Measurements from ENCODE around the gene FAM131B.
A peak's percentile ranks its signal among the peaks of the same experiment; 100 is the strongest.

FAM131B gene

DNA sequence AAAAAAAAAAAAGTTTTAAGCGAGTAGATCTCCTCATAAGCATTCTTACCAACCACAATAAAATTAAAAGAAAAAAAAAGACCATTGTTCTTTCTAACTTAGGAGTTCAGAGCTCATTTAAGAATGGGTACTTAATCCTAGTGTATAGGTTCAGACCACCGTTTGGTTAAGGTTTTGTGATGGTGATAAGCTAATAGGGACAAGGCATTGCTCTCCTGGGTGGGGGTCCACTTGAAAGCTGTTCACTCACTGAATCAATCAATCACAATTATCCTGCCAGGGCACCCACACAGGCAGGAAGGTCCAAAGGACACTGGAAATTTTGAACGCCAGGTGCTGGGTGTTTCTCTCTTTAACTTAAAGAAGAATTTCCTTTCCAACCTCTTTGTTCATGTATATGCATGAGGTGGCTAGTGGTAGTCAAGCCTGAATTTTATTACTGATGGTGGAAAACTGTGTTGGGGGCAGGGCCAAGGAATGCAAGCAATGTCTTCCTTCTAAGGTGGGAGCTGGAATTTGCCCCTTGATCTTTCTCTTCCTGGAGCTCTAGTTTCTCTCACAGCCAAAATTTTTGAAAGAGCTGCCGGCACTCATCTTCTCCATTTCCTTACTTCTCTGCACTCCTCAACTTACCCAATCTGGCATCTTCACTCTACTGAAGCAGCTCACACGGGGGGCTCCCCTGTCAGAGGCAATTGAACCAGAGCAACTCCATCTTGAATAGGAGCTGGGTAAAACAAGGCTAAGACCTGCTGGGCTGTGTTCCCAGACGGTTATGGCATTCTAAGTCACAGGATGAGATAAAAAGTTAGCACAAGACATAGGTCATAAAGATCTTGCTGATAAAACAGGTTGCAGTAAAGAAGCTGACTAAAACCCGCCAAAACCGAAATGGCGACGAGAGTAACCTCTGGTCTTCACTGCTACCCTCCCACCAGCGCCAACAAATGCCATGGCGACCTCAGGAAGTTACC is 7.5 kb upstream of the FAM131B start:
- ChIA-PET CTCF (interaction anchor here (0.6 to 3.3 kb wide), 2 partner anchors 10 to 38 kb away, joined by 3 to 14 read pairs; no protein-coding TSS in a partner anchor), POLR2A (interaction anchor here (1.2 to 1.4 kb wide), 2 partner anchors 10 to 107 kb away, joined by 4 to 6 read pairs; partner anchors contain the start of gene GSTK1)
- no peak for TF ChIP-seq FOXM1 (IDR thresholded peaks at IDR 0.05; ENCODE audit: borderline replicate concordance)
- TF ChIP-seq BHLHE40 (IDR thresholded peaks at IDR 0.05; ENCODE audit: borderline replicate concordance) = no peak
- no peak for TF ChIP-seq PKNOX1 (IDR thresholded peaks at IDR 0.05)
- no peak for TF ChIP-seq TARDBP (IDR thresholded peaks at IDR 0.05)
- no peak for TF ChIP-seq FOXK2 (IDR thresholded peaks at IDR 0.05)
- no peak for TF ChIP-seq NFRKB (IDR thresholded peaks at IDR 0.05)
- no peak for TF ChIP-seq SP1 (IDR thresholded peaks at IDR 0.05)
- TF ChIP-seq FOXA1 (IDR thresholded peaks at IDR 0.05) = no peak
- TF ChIP-seq CTBP1 (IDR thresholded peaks at IDR 0.05; ENCODE audit: borderline replicate concordance) = no peak
- no peak for TF ChIP-seq ARNT (IDR thresholded peaks at IDR 0.05)
- TF ChIP-seq ZNF384 (IDR thresholded peaks at IDR 0.05) = no peak
- no peak for TF ChIP-seq HDGF (IDR thresholded peaks at IDR 0.05; ENCODE audit: borderline replicate concordance)
- no peak for TF ChIP-seq LEF1 (IDR thresholded peaks at IDR 0.05; ENCODE audit: borderline replicate concordance)
- no peak for TF ChIP-seq L3MBTL2 (conservative IDR thresholded peaks at IDR 0.05)
- no peak for TF ChIP-seq ELF4 (IDR thresholded peaks at IDR 0.05)
- TF ChIP-seq SUZ12 (IDR thresholded peaks at IDR 0.05) = no peak
- DNase-seq (ENCODE audit: extremely low spot score) = no peak

GRCh38 chr7:143368387-143368786 is 5.9 kb upstream of the FAM131B start:
- TF ChIP-seq CTBP1 (IDR thresholded peaks at IDR 0.05; ENCODE audit: borderline replicate concordance) = no peak
- no peak for TF ChIP-seq L3MBTL2 (conservative IDR thresholded peaks at IDR 0.05)
- no peak for TF ChIP-seq ARNT (IDR thresholded peaks at IDR 0.05)
- TF ChIP-seq LEF1 (IDR thresholded peaks at IDR 0.05; ENCODE audit: borderline replicate concordance) = no peak
- no peak for TF ChIP-seq BHLHE40 (IDR thresholded peaks at IDR 0.05; ENCODE audit: borderline replicate concordance)
- no peak for TF ChIP-seq PKNOX1 (IDR thresholded peaks at IDR 0.05)
- TF ChIP-seq ELF4 (IDR thresholded peaks at IDR 0.05) = no peak
- TF ChIP-seq SUZ12 (IDR thresholded peaks at IDR 0.05) = no peak
- TF ChIP-seq TARDBP (IDR thresholded peaks at IDR 0.05) = no peak
- TF ChIP-seq FOXK2 (IDR thresholded peaks at IDR 0.05) = no peak
- TF ChIP-seq NFRKB (IDR thresholded peaks at IDR 0.05) = no peak
- no peak for TF ChIP-seq ZNF384 (IDR thresholded peaks at IDR 0.05)
- ChIA-PET CTCF (interaction anchor here (3.3 kb wide), 1 partner anchor 12 kb away, joined by 14 read pairs; no protein-coding TSS in a partner anchor), POLR2A (no interaction called here)
- DNase-seq (ENCODE audit: extremely low spot score) = no peak

GRCh38 chr7:143367972-143368371 is 5.5 kb upstream of the FAM131B start:
- TF ChIP-seq SUZ12 (IDR thresholded peaks at IDR 0.05) = no peak
- no peak for TF ChIP-seq PKNOX1 (IDR thresholded peaks at IDR 0.05)
- TF ChIP-seq FOXA1 (IDR thresholded peaks at IDR 0.05) = no peak

GRCh38 chr7:143363016-143363937 is 764 bp upstream of the FAM131B start:
- no peak for TF ChIP-seq ELF4 (IDR thresholded peaks at IDR 0.05)
- TF ChIP-seq TARDBP (IDR thresholded peaks at IDR 0.05) = no peak
- no peak for TF ChIP-seq CTBP1 (IDR thresholded peaks at IDR 0.05; ENCODE audit: borderline replicate concordance)
- no peak for TF ChIP-seq HDGF (IDR thresholded peaks at IDR 0.05; ENCODE audit: borderline replicate concordance)
- no peak for TF ChIP-seq FOXA1 (IDR thresholded peaks at IDR 0.05)
- no peak for TF ChIP-seq BHLHE40 (IDR thresholded peaks at IDR 0.05; ENCODE audit: borderline replicate concordance)
- ChIA-PET POLR2A (interaction anchor here (1.0 to 1.9 kb wide), 3 partner anchors 17 to 19 kb away, joined by 3 to 8 read pairs (median 3); no protein-coding TSS in a partner anchor), CTCF (no interaction called here)
- no peak for DNase-seq (ENCODE audit: extremely low spot score)

More at GRCh38 chr7:143367972-143368371, 5.5 kb upstream of the FAM131B start:
- ChIA-PET POLR2A (no interaction called here), CTCF (interaction anchor here (3.3 kb wide), 1 partner anchor 12 kb away, joined by 14 read pairs; no protein-coding TSS in a partner anchor)
- DNase-seq (ENCODE audit: extremely low spot score) = no peak

DNA sequence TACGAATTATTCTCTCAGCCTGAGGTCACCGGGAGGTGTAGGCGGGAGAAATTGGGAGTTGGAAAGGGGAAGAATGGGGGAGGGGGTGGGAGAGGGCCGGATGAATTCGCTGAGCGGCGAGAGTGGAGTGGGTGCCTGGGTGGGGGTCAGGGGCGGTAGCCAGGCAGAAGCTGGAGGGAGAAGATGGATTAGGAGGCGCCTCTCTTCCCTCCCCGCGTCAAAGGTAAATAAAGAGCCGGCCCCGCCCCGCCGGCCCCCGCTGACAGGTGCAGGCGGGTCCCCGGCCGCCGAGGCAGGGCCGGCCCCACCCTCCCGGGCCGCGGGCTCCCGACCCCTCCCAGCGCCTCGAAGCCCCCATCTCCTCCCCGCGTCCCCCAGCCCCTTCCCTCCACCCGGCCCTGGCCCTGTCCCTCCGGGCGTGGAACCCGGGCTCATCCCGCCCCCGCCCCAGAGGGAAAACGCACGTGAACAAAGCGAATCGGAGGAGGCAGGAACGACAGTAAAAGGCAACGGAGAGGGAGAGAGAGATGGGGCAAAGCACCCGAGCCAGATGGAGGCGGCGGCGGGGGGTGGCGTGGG is 872 bp downstream of the FAM131B start:
- peak; percentile 40 for DNase-seq (ENCODE audit: extremely low spot score)
- no peak for TF ChIP-seq ZNF384 (IDR thresholded peaks at IDR 0.05)
- no peak for TF ChIP-seq BHLHE40 (IDR thresholded peaks at IDR 0.05; ENCODE audit: borderline replicate concordance)
- no peak for TF ChIP-seq ARNT (IDR thresholded peaks at IDR 0.05)
- TF ChIP-seq NFRKB (IDR thresholded peaks at IDR 0.05) = no peak
- TF ChIP-seq SUZ12 (IDR thresholded peaks at IDR 0.05) = no peak
- TF ChIP-seq LEF1 (IDR thresholded peaks at IDR 0.05; ENCODE audit: borderline replicate concordance) = no peak
- no peak for TF ChIP-seq ELF4 (IDR thresholded peaks at IDR 0.05)
- ChIA-PET POLR2A (no interaction called here), CTCF (no interaction called here)

All from HEK293T (cell line).